Astrocyte (in vitro differentiated cells and primary cell): Measurements from ENCODE around the gene RANBP3. TPM values are rescaled to one million over a fixed set of nuclear protein-coding genes. Genes with fewer than 3 reads are reported as not detected.

ENCODE experiments used
- DNase-seq: peaks from one replicate; pipeline ENCODE4 v3.0.0-alpha.2; 2010; ENCODE audit warnings: low read depth
- FAIRE-seq: peaks from 2 replicates; lab custom pipeline; 2011; peaks lifted over from hg19 to GRCh38; lab: Jason Lieb, UNC
- H2AFZ ChIP-seq: 2 replicates; pipeline ENCODE4 v1.6.0; 2012; ENCODE audit warnings: low read depth, low read length, inconsistent platforms
- H3K27ac ChIP-seq: 2 replicates; pipeline ENCODE4 v1.5.1; 2011; ENCODE audit warnings: low read depth, low read length, inconsistent platforms
- H3K27me3 ChIP-seq: 2 replicates; pipeline ENCODE4 v1.6.0; 2011; ENCODE audit warnings: low read length, inconsistent platforms; ENCODE audit not compliant: insufficient read depth
- H3K36me3 ChIP-seq: 2 replicates; pipeline ENCODE4 v1.5.1; 2011; ENCODE audit warnings: low read length, inconsistent platforms; ENCODE audit not compliant: insufficient read depth
- H3K4me1 ChIP-seq: 2 replicates; pipeline ENCODE4 v1.5.1; 2011; ENCODE audit warnings: low read length, inconsistent platforms; ENCODE audit not compliant: insufficient read depth
- H3K4me2 ChIP-seq: 2 replicates; pipeline ENCODE4 v1.6.0; 2012; ENCODE audit warnings: low read length, inconsistent platforms
- H3K4me3 ChIP-seq: 2 replicates; pipeline ENCODE4 v1.5.1; 2011; ENCODE audit warnings: low read depth, mild to moderate bottlenecking, low read length, inconsistent platforms; ENCODE audit not compliant: insufficient read depth
- H3K79me2 ChIP-seq: 2 replicates; pipeline ENCODE4 v1.6.0; 2012; ENCODE audit warnings: mild to moderate bottlenecking, low read length, inconsistent platforms; ENCODE audit not compliant: insufficient read depth
- H3K9ac ChIP-seq: 2 replicates; pipeline ENCODE4 v1.6.0; 2012; ENCODE audit warnings: mild to moderate bottlenecking, low read length, inconsistent platforms
- H3K9me3 ChIP-seq: 2 replicates; pipeline ENCODE4 v1.5.1; 2012; ENCODE audit warnings: low read depth, mild to moderate bottlenecking, low read length, inconsistent platforms; ENCODE audit not compliant: insufficient read depth
- H4K20me1 ChIP-seq: 2 replicates; pipeline ENCODE4 v1.6.0; 2012; ENCODE audit warnings: low read length, inconsistent platforms; ENCODE audit not compliant: insufficient read depth
- H3K27ac Mint-ChIP-seq: one replicate; pipeline ENCODE4 v1.8.0; 2021; ENCODE audit warnings: mild to moderate bottlenecking, mixed read lengths; ENCODE audit not compliant: unreplicated experiment
- H3K27me3 Mint-ChIP-seq: one replicate; pipeline ENCODE4 v1.8.0; 2021; ENCODE audit warnings: low read depth, mixed read lengths; ENCODE audit not compliant: unreplicated experiment
- H3K36me3 Mint-ChIP-seq: one replicate; pipeline ENCODE4 v1.8.0; 2021; ENCODE audit warnings: low read depth, mixed read lengths; ENCODE audit not compliant: unreplicated experiment
- H3K4me1 Mint-ChIP-seq: one replicate; pipeline ENCODE4 v1.8.0; 2021; ENCODE audit warnings: low read depth, mixed read lengths; ENCODE audit not compliant: unreplicated experiment
- H3K4me3 Mint-ChIP-seq: one replicate; pipeline ENCODE4 v1.8.0; 2021; ENCODE audit warnings: mild to moderate bottlenecking, moderate library complexity, mixed read lengths; ENCODE audit not compliant: unreplicated experiment
- H3K9me3 Mint-ChIP-seq: one replicate; pipeline ENCODE4 v1.8.0; 2021; ENCODE audit warnings: mild to moderate bottlenecking, mixed read lengths; ENCODE audit not compliant: unreplicated experiment
- EZH2 ChIP-seq: IDR thresholded peaks from 2 replicates; pipeline ENCODE4 v1.6.1; 2012; ENCODE audit warnings: mild to moderate bottlenecking, low read length, inconsistent platforms; ENCODE audit not compliant: insufficient read depth
- total RNA-seq: library from RNA; stranded (reverse); gene quantifications from 2 replicates; pipeline ENCODE4 v1.2.1, GENCODE V29; 2021
- TF ChIP-seq, protein P1 (sequence below): IDR thresholded peaks from 2 replicates; pipeline ENCODE4 v1.5.1; 2011; ENCODE audit warnings: low read depth, mild to moderate bottlenecking, inconsistent platforms, low read length, moderate library complexity; ENCODE audit not compliant: insufficient read depth

The RANBP3 gene
- total RNA-seq, 1 donor from 2014 or later: 70.5 TPM

GRCh38 chr19:5882421-5882968 lies 95.4 kb downstream of the RANBP3 start:
- peaks cover 9% of the 10 kb centered on the region for H3K27me3 Mint-ChIP-seq
- Histone ChIP-seq H3K27ac (no peak overlapping the region), H3K9ac (no peak overlapping the region), H3K4me3 (no peak overlapping the region), H3K4me2 (no peak overlapping the region), H3K9me3 (no peaks in the 10 kb centered on the region), H4K20me1 (no peaks in the 10 kb centered on the region), H3K79me2 (no peaks in the 10 kb centered on the region), H3K36me3 (no peaks in the 10 kb centered on the region), H3K4me1 (peaks cover 7% of the 10 kb centered on the region), H2AFZ (no peak overlapping the region), H3K27me3 (peaks cover 3% of the 10 kb centered on the region)
- no peak for FAIRE-seq
- H3K27ac Mint-ChIP-seq: no peak overlapping the region
- H3K4me1 Mint-ChIP-seq: peaks cover 9% of the 10 kb centered on the region
- peaks cover 2% of the 10 kb centered on the region for H3K36me3 Mint-ChIP-seq
- TF ChIP-seq, protein P1, sequence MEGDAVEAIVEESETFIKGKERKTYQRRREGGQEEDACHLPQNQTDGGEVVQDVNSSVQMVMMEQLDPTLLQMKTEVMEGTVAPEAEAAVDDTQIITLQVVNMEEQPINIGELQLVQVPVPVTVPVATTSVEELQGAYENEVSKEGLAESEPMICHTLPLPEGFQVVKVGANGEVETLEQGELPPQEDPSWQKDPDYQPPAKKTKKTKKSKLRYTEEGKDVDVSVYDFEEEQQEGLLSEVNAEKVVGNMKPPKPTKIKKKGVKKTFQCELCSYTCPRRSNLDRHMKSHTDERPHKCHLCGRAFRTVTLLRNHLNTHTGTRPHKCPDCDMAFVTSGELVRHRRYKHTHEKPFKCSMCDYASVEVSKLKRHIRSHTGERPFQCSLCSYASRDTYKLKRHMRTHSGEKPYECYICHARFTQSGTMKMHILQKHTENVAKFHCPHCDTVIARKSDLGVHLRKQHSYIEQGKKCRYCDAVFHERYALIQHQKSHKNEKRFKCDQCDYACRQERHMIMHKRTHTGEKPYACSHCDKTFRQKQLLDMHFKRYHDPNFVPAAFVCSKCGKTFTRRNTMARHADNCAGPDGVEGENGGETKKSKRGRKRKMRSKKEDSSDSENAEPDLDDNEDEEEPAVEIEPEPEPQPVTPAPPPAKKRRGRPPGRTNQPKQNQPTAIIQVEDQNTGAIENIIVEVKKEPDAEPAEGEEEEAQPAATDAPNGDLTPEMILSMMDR: no peak
- TF ChIP-seq EZH2: no peak
- H3K9me3 Mint-ChIP-seq: peaks cover 4% of the 10 kb centered on the region
- H3K4me3 Mint-ChIP-seq: no peak overlapping the region
- DNase-seq: no peak

GRCh38 chr19:5881543-5882299 lies 96.2 kb downstream of the RANBP3 start:
- no peak overlapping the region for H3K27ac Mint-ChIP-seq
- peaks cover 7% of the 10 kb centered on the region for H3K4me1 ChIP-seq
- H3K9me3 ChIP-seq: no peaks in the 10 kb centered on the region
- H4K20me1 ChIP-seq: no peaks in the 10 kb centered on the region
- no peak for FAIRE-seq
- H3K4me2 ChIP-seq: no peak overlapping the region
- no peak overlapping the region for H3K9ac ChIP-seq
- no peak overlapping the region for H3K4me3 ChIP-seq
- peaks cover 4% of the 10 kb centered on the region for H3K9me3 Mint-ChIP-seq
- peaks cover 8% of the 10 kb centered on the region for H3K27me3 Mint-ChIP-seq
- H3K4me3 Mint-ChIP-seq: no peak overlapping the region
- no peak overlapping the region for H2AFZ ChIP-seq
- H3K27ac ChIP-seq: no peak overlapping the region
- H3K4me1 Mint-ChIP-seq: peaks cover 9% of the 10 kb centered on the region
- H3K36me3 Mint-ChIP-seq: peaks cover 2% of the 10 kb centered on the region
- no peak for DNase-seq
- H3K27me3 ChIP-seq: peaks cover 3% of the 10 kb centered on the region
- H3K36me3 ChIP-seq: no peaks in the 10 kb centered on the region
- no peaks in the 10 kb centered on the region for H3K79me2 ChIP-seq
- TF ChIP-seq EZH2: no peak
- TF ChIP-seq, protein P1: no peak
